COR-L47 (cell line): ENCODE data around the gene SRP9.

Source experiments
- DNase-seq: peaks from one replicate; lab custom pipeline; 2025; lab: John Stamatoyannopoulos, UW

The SRP9 gene

GRCh38 chr1:225777583-225778336, at the start of gene SRP9:
Gene SRP9 (plus strand): TSS chr1:225777826. CDS start chr1:225777941, 115 bp downstream.
- DNase-seq, result peak; percentile 99

- no peak for DNase-seq
Observed at GRCh38 chr1:225731491-225731890, 46.1 kb upstream of the SRP9 start.

GRCh38 chr1:225733254-225733653, 44.4 kb upstream of the SRP9 start:
- DNase-seq, result no peak

- peak; percentile 30 for DNase-seq
Observed at GRCh38 chr1:225735252-225736149, 42.1 kb upstream of the SRP9 start.

GRCh38 chr1:225736437-225737098, 41.1 kb upstream of the SRP9 start:
- no peak for DNase-seq

- no peak for DNase-seq
Observed at GRCh38 chr1:225737161-225737560, 40.5 kb upstream of the SRP9 start.

- DNase-seq, result no peak
Observed at GRCh38 chr1:225737866-225738265, 39.8 kb upstream of the SRP9 start.

- DNase-seq, result no peak
Observed at GRCh38 chr1:225738763-225739162, 38.9 kb upstream of the SRP9 start.

- no peak for DNase-seq
Observed at GRCh38 chr1:225739542-225740107, 38.0 kb upstream of the SRP9 start.

GRCh38 chr1:225744745-225745144, 32.9 kb upstream of the SRP9 start:
- DNase-seq, result no peak

GRCh38 chr1:225745273-225745672, 32.4 kb upstream of the SRP9 start:
- no peak for DNase-seq

GRCh38 chr1:225746361-225747179, 31.1 kb upstream of the SRP9 start:
- peak; percentile 95 for DNase-seq

GRCh38 chr1:225747566-225747965, 30.1 kb upstream of the SRP9 start:
- DNase-seq, result no peak

GRCh38 chr1:225748529-225748928, 29.1 kb upstream of the SRP9 start:
- no peak for DNase-seq

- no peak for DNase-seq
Observed at GRCh38 chr1:225749706-225750105, 27.9 kb upstream of the SRP9 start.

GRCh38 chr1:225750420-225750819, 27.2 kb upstream of the SRP9 start:
- no peak for DNase-seq

GRCh38 chr1:225750875-225751824, 26.5 kb upstream of the SRP9 start:
- no peak for DNase-seq

- DNase-seq, result no peak
Observed at GRCh38 chr1:225752245-225752644, 25.4 kb upstream of the SRP9 start.

GRCh38 chr1:225754940-225755641, 22.5 kb upstream of the SRP9 start:
- DNase-seq, result no peak
